ENCODE measurements around the gene TMPRSS7. TPM values are rescaled to one million over a fixed set of nuclear protein-coding genes. Genes with fewer than 3 reads are reported as not detected.

The TMPRSS7 gene
- polyA plus RNA-seq, 1 of the 3 experiments (the other 2 are of a cell fraction): 0.02 TPM

GRCh38 chr3:112093180-112093522, 58.6 kb downstream of the TMPRSS7 start:
- Histone ChIP-seq H3K36me3 (replicated peaks in 1 of 2; ENCODE audit: control insufficient read depth in 1 of 2, insufficient read depth in 2 of 2, low read length in 1 of 2) (peaks cover 0 to 13% of the 10 kb centered on the region in 2 experiments), H3K9me3 (no peaks in the 10 kb centered on the region), H3K9me2 (no peaks in the 10 kb centered on the region), H3F3A (replicated peaks; ENCODE audit: insufficient read depth) (peaks cover 11% of the 10 kb centered on the region), H3K27me3 (ENCODE audit: insufficient read depth) (no peaks in the 10 kb centered on the region), H3K9ac (no peak overlapping the region), H3K4me1 (ENCODE audit: control insufficient read depth in 1 of 2, insufficient read depth in 2 of 2, low read depth in 1 of 2, low read length in 1 of 2) (peaks cover 0 to 9% of the 10 kb centered on the region in 2 experiments; a peak in 2 of 4 replicates), H3K79me2 (ENCODE audit: insufficient read depth) (peaks cover 59% of the 10 kb centered on the region), H2AFZ (ENCODE audit: low read depth) (no peak overlapping the region), H3K27ac (ENCODE audit: low read depth in 2 of 2, low read length in 1 of 2) (no peak overlapping the region), H3K4me3 (ENCODE audit: low read depth in 2 of 2, low read length in 1 of 2) (no peak overlapping the region), H3K4me2 (no peak overlapping the region), H4K20me1 (ENCODE audit: insufficient read depth) (no peaks in the 10 kb centered on the region)
- ChIA-PET CTCF (interaction anchor here (1.1 kb wide), 1 partner anchor 19 kb away, joined by 3 read pairs; no protein-coding TSS in a partner anchor), POLR2A (no interaction called here)
- TF ChIP-seq RFX5 (IDR thresholded peaks at IDR 0.05; ENCODE audit: low read length) (no peak), CHD2 (IDR thresholded peaks at IDR 0.05; ENCODE audit: low read length, partially characterized antibody) (no peak), PBX3 (IDR thresholded peaks at IDR 0.05) (no peak), MXI1 (IDR thresholded peaks at IDR 0.05; ENCODE audit: low read depth, low read length) (no peak), FOXM1 (IDR thresholded peaks at IDR 0.05; ENCODE audit: low read depth) (no peak), ZBTB33 (IDR thresholded peaks at IDR 0.05; ENCODE audit: borderline replicate concordance, low read depth) (no peak), USF2 (IDR thresholded peaks at IDR 0.05; ENCODE audit: borderline replicate concordance, low read depth, low read length) (no peak), FOSL2 (IDR thresholded peaks at IDR 0.05; ENCODE audit: borderline replicate concordance, low read depth) (no peak), RCOR1 (IDR thresholded peaks at IDR 0.05; ENCODE audit: low read length) (no peak), TAF1 (IDR thresholded peaks at IDR 0.05; ENCODE audit: borderline replicate concordance, low read depth, low read length) (no peak), TEAD4 (IDR thresholded peaks at IDR 0.05; ENCODE audit: borderline replicate concordance, insufficient read depth) (no peak), ELF1 (IDR thresholded peaks at IDR 0.05) (no peak), IRF3 (IDR thresholded peaks at IDR 0.05; ENCODE audit: low read depth, low read length) (no peak), CTCF (IDR thresholded peaks at IDR 0.05) (no peak), YY1 (IDR thresholded peaks at IDR 0.05; ENCODE audit: low read depth) (no peak), NRF1 (IDR thresholded peaks at IDR 0.05; ENCODE audit: low read depth, low read length) (no peak)
- DNase-seq: no peak

Data from SK-N-SH (cell line).